ENCODE measurements around the gene MORN1.

DNA sequence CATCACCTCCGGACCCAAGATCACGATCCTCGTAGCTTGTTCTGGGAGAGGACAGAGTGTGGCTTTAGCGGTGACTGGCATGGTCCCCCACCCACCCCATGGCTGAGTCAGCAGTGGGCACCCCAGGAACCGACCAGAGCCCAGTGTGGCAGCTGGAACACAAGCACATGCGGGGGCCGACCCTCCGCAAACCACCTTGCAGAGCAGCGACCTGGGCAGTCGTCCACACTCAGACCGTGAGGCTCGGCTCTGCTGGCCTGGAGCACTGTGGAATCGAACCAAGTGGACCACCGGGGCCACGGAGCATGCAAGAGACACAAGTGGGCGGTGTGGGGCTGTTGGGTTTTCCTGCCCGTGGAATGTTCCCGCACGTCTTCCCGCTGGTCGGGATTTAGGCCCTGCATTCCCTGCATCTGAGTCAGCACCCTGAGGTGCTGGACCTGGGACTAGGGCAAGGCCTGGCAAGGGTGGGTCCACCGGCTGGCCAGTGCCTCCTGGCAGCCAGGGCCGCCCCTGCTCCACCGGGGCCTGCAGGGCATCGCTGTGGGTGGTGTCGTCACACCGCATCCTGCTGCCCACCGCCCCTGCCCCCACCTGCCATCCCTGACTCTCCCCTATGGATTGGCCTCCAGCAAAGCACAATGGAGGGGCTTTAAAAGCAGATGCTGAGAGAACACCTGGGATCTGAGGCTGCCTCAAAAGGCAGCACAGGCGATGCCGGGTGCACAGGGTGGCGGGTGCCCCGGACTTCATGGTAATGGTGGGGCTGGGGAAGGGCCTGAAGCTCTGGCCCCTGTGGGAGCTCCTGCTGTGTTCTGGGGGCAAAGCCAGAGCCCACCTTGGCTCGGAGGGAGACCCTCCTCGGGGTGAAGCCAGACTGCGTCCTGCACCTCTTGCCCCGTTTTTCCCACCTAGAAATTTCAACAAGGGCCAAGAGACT, 18.5 kb downstream of the MORN1 start:
- TF ChIP-seq ELF1 (IDR thresholded peaks at IDR 0.05): no peak
- no peak for TF ChIP-seq SMC3 (IDR thresholded peaks at IDR 0.05; ENCODE audit: low read depth, low read length)
- no peak for TF ChIP-seq CTCF (IDR thresholded peaks at IDR 0.05)
- TF ChIP-seq, protein P1, sequence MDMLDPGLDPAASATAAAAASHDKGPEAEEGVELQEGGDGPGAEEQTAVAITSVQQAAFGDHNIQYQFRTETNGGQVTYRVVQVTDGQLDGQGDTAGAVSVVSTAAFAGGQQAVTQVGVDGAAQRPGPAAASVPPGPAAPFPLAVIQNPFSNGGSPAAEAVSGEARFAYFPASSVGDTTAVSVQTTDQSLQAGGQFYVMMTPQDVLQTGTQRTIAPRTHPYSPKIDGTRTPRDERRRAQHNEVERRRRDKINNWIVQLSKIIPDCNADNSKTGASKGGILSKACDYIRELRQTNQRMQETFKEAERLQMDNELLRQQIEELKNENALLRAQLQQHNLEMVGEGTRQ (IDR thresholded peaks at IDR 0.05; ENCODE audit: borderline replicate concordance, low read depth, low read length): no peak

Measured in SK-N-SH (cell line).